Measurements from ENCODE around the gene CD38. TPM values are rescaled to one million over a fixed set of nuclear protein-coding genes. Genes with fewer than 3 reads are reported as not detected.

Gene CD38
- total and polyA plus RNA-seq, 4 donors: 3.2 to 9.4 (median 5.3) TPM

GRCh38 chr4:15753786-15754185, 24.3 kb upstream of the CD38 start:
- Histone ChIP-seq H3K4me1 (ENCODE audit: control insufficient read depth in 4 of 4, insufficient read depth in 4 of 4, low read length in 3 of 4) (no peaks in the 10 kb centered on the region), H3K27ac (ENCODE audit: low read depth in 1 of 2, low read length in 2 of 2) (no peak overlapping the region), H3K36me3 (ENCODE audit: control insufficient read depth in 4 of 4, insufficient read depth in 3 of 4, low read depth in 1 of 4, low read length in 3 of 4) (no peaks in the 10 kb centered on the region), H3K27me3 (ENCODE audit: control insufficient read depth in 4 of 4, insufficient read depth in 4 of 4, low read length in 3 of 4) (no peaks in the 10 kb centered on the region), H3K9me3 (ENCODE audit: control insufficient read depth in 4 of 4, low read length in 3 of 4) (no peaks in the 10 kb centered on the region), H3K4me3 (ENCODE audit: low read depth in 1 of 3, low read length in 3 of 3) (no peak overlapping the region), H3K9ac (ENCODE audit: low read depth in 1 of 2, low read length in 2 of 2) (no peak overlapping the region)
- DNase-seq (ENCODE audit: low spot score): no peak
- 59% methylated on average over 4 of the region's 4 CpGs for WGBS
- TF ChIP-seq SP1 (IDR thresholded peaks at IDR 0.05) (peak; percentile 33), NR2F2 (IDR thresholded peaks at IDR 0.05) (peak; percentile 99), RXRA (IDR thresholded peaks at IDR 0.05) (peak; percentile 83 to 88), GABPA (IDR thresholded peaks at IDR 0.05 in 1 of 2, conservative IDR thresholded peaks at IDR 0.05 in 1 of 2) (no peak)

DNA sequence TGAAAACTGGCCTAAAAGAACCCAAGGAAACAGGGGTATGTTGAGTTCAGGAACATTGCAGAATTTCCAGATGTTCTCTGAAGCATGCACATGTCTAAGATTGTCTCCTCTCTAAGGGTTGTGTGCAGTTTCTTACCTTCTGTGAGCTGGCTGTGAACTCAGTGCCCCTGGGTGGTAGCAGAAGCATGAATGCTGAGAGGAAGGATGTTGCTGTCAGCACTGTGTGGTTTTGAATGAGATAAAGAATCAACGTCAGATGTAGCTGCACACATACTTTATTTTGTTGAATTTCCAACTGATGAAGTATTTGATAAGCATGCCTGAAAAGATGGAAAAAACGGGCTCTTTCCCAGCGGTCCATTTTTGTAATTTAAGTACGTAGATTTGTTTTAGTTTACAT, 23.8 kb upstream of the CD38 start:
- no peaks in the 10 kb centered on the region for H3K27me3 ChIP-seq (ENCODE audit: control insufficient read depth in 4 of 4, insufficient read depth in 4 of 4, low read length in 3 of 4)
- no peak overlapping the region for H3K4me3 ChIP-seq (ENCODE audit: low read depth in 1 of 3, low read length in 3 of 3)
- H3K36me3 ChIP-seq (ENCODE audit: control insufficient read depth in 4 of 4, insufficient read depth in 3 of 4, low read depth in 1 of 4, low read length in 3 of 4): no peaks in the 10 kb centered on the region
- H3K27ac ChIP-seq (ENCODE audit: low read depth in 1 of 2, low read length in 2 of 2): no peak overlapping the region
- no peak for DNase-seq (ENCODE audit: low spot score)
- H3K4me1 ChIP-seq (ENCODE audit: control insufficient read depth in 4 of 4, insufficient read depth in 4 of 4, low read length in 3 of 4): no peaks in the 10 kb centered on the region
- no peak for TF ChIP-seq EGR1 (IDR thresholded peaks at IDR 0.05; ENCODE audit: low read depth in 2 of 2)
- no peak for TF ChIP-seq JUND (IDR thresholded peaks at IDR 0.05)
- TF ChIP-seq TAF1 (conservative IDR thresholded peaks at IDR 0.05): no peak
- no peak for TF ChIP-seq YY1 (IDR thresholded peaks at IDR 0.05)
- no peak for TF ChIP-seq GABPA (IDR thresholded peaks at IDR 0.05 in 1 of 2, conservative IDR thresholded peaks at IDR 0.05 in 1 of 2)
- TF ChIP-seq, protein P1, sequence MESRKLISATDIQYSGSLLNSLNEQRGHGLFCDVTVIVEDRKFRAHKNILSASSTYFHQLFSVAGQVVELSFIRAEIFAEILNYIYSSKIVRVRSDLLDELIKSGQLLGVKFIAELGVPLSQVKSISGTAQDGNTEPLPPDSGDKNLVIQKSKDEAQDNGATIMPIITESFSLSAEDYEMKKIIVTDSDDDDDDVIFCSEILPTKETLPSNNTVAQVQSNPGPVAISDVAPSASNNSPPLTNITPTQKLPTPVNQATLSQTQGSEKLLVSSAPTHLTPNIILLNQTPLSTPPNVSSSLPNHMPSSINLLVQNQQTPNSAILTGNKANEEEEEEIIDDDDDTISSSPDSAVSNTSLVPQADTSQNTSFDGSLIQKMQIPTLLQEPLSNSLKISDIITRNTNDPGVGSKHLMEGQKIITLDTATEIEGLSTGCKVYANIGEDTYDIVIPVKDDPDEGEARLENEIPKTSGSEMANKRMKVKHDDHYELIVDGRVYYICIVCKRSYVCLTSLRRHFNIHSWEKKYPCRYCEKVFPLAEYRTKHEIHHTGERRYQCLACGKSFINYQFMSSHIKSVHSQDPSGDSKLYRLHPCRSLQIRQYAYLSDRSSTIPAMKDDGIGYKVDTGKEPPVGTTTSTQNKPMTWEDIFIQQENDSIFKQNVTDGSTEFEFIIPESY (IDR thresholded peaks at IDR 0.05): no peak
- TF ChIP-seq SP1 (IDR thresholded peaks at IDR 0.05): no peak
- TF ChIP-seq RXRA (IDR thresholded peaks at IDR 0.05): no peak
- no peak for TF ChIP-seq RAD21 (IDR thresholded peaks at IDR 0.05)
- H3K9me3 ChIP-seq (ENCODE audit: control insufficient read depth in 4 of 4, low read length in 3 of 4): no peaks in the 10 kb centered on the region
- H3K9ac ChIP-seq (ENCODE audit: low read depth in 1 of 2, low read length in 2 of 2): no peak overlapping the region
- 69% methylated on average over 4 of the region's 4 CpGs for WGBS

DNA sequence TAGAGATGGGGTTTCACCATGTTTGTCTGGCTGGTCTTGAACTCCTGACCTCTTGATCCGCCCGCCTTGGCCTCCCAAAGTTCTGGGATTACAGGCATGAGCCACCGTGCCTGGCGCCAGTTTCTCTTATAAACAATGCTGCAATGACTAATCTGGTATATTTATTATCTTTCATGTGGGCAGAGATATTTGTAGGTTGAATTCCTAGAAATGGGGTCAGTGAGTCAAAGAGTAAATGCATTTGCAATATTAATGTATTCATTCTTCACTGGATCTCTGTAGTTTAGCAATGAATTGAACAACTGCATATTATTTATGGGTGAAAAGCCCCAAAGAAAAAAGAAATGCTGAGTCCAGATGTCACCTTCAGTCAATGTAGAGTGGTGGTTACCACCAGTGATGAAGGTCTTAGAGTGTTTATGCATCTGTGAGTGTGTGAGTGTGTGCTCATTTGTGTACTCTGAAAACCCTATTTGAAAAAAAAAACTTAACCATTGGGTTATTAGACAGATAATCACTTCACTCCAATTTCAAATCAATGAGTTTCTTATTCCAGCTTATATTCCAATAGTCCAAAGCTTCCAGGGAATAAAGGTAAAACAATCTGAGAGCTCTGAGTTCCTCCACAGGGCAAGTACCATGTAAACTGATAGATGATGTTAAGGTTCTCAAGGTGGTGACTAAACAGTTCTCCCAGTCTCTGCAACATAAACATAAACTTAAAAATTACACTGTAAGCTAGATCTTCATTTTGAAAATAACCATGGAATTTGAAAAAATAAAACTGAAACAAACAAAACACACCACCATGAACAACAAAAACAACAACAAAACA, 22.6 kb upstream of the CD38 start:
- Histone ChIP-seq H3K27ac (ENCODE audit: low read depth in 1 of 2, low read length in 2 of 2) (no peak overlapping the region), H3K4me3 (ENCODE audit: low read depth in 1 of 3, low read length in 3 of 3) (no peak overlapping the region), H3K9ac (ENCODE audit: low read depth in 1 of 2, low read length in 2 of 2) (no peak overlapping the region), H3K27me3 (ENCODE audit: control insufficient read depth in 4 of 4, insufficient read depth in 4 of 4, low read length in 3 of 4) (no peaks in the 10 kb centered on the region), H3K36me3 (ENCODE audit: control insufficient read depth in 4 of 4, insufficient read depth in 3 of 4, low read depth in 1 of 4, low read length in 3 of 4) (no peaks in the 10 kb centered on the region), H3K9me3 (ENCODE audit: control insufficient read depth in 4 of 4, low read length in 3 of 4) (no peaks in the 10 kb centered on the region), H3K4me1 (ENCODE audit: control insufficient read depth in 4 of 4, insufficient read depth in 4 of 4, low read length in 3 of 4) (no peaks in the 10 kb centered on the region)
- TF ChIP-seq FOXA1 (IDR thresholded peaks at IDR 0.05) (no peak), NR2F2 (IDR thresholded peaks at IDR 0.05) (no peak), HNF4A (conservative IDR thresholded peaks at IDR 0.05) (no peak)
- TF ChIP-seq, protein P2, sequence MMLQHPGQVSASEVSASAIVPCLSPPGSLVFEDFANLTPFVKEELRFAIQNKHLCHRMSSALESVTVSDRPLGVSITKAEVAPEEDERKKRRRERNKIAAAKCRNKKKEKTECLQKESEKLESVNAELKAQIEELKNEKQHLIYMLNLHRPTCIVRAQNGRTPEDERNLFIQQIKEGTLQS (IDR thresholded peaks at IDR 0.05): no peak
- DNase-seq (ENCODE audit: low spot score): no peak
- WGBS: 71% methylated on average over 4 of the region's 4 CpGs
